Esophagus muscularis mucosa (tissue), 4 donors: Measurements from ENCODE around the gene CNPY2. TPM values are rescaled to one million over a fixed set of nuclear protein-coding genes. Genes with fewer than 3 reads are reported as not detected.
"Not testable (repeated sequence)": the region's sequence is repeated elsewhere in the genome, so short reads cannot be mapped to it uniquely, and the experiment has no call there.

ENCODE experiments used
- DNase-seq: peaks from one replicate; pipeline ENCODE4 v3.0.0-alpha.2; 2017; ENCODE audit errors: extremely low spot score
- H3K27ac ChIP-seq, 4 donors: fragments of 200-600 bp; sonication (generic); replicated peaks in 1 of 4; 1 replicate in 3 of 4; 2 replicates in 1 of 4; pipeline ENCODE4 v1.5.1; 2016 to 2019; ENCODE audit warnings: mild to moderate bottlenecking in 1 of 4
- H3K27me3 ChIP-seq, 4 donors: fragments of 200-600 bp; sonication (generic); one replicate each; pipeline versions ENCODE4 v1.5.1 to v1.6.0; 2016 to 2019
- H3K36me3 ChIP-seq, 4 donors: fragments of 200-600 bp; sonication (generic); one replicate each; pipeline ENCODE4 v1.5.1; 2016 to 2019
- H3K4me1 ChIP-seq, 4 donors: fragments of 200-600 bp; sonication (generic); one replicate each; pipeline ENCODE4 v1.5.1; 2016 to 2019
- H3K4me3 ChIP-seq, 4 donors: fragments of 200-600 bp; sonication (generic); 1 replicate in 2 of 4; 2 replicates in 2 of 4; pipeline ENCODE4 v1.5.1; 2016 to 2019; ENCODE audit warnings: mild to moderate bottlenecking in 4 of 4, moderate library complexity in 1 of 4
- H3K9me3 ChIP-seq, 4 donors: fragments of 200-600 bp; sonication (generic); 1 replicate in 3 of 4; 2 replicates in 1 of 4; pipeline ENCODE4 v1.5.1; 2016 to 2019
- CTCF ChIP-seq, 3 experiments: fragments of 200-600 bp in 2 of 3; fragments of 450-650 bp in 1 of 3; sonication (generic) in 2 of 3; IDR thresholded peaks; one replicate each; pipeline ENCODE4 v1.5.1; 2017 to 2019; ENCODE audit warnings: antibody characterized with exemption in 3 of 3, mild to moderate bottlenecking in 2 of 3, moderate library complexity in 1 of 3
- EP300 ChIP-seq: sonication (generic); formaldehyde crosslinking; IDR thresholded peaks from one replicate; pipeline ENCODE4 v1.6.1; 2017; ENCODE audit warnings: antibody characterized with exemption
- POLR2A ChIP-seq: fragments of 450-650 bp; IDR thresholded peaks from one replicate; pipeline ENCODE4 v1.6.1; 2017; ENCODE audit warnings: antibody characterized with exemption, moderate library complexity, mild to moderate bottlenecking, low read depth
- POLR2AphosphoS5 ChIP-seq, 2 donors: sonication (generic); formaldehyde crosslinking; IDR thresholded peaks; one replicate each; pipeline ENCODE4 v1.6.1; 2017; ENCODE audit warnings: antibody characterized with exemption in 2 of 2
- WGBS: methylation state at CpG from one replicate; pipeline ENCODE4 v1.1.5; 2018; 5-methylcytosine and 5-hydroxymethylcytosine counted together
- intact Hi-C: fragments of 100-400 bp; cut with DNase I; formaldehyde crosslinking; loops from one replicate; pipeline ENCODE4 v1.15.1; 2023
- total RNA-seq, 4 donors: library from RNA; depleted of rRNA; stranded (reverse); fragments of >200 nt; gene quantifications; one replicate each; pipeline versions ENCODE4 v1.1.0 to v1.2.1, GENCODE V29; 2016

The CNPY2 gene
- total RNA-seq, 4 donors from 2014 or later: 48.8 to 61.5 (median 50.3) TPM

GRCh38 chr12:56296295-56296694 is 19.5 kb downstream of the CNPY2 start:
- peaks cover 58 to 91% (median 76%) of the 10 kb centered on the region in 4 donors for H3K4me1 ChIP-seq
- WGBS: 78% methylated on average over 5 of the region's 5 CpGs
- H3K4me3 ChIP-seq: no peak overlapping the region
- intact Hi-C loops: no loop called here
- DNase-seq: no peak
- TF ChIP-seq EP300: no peak
- H3K27ac ChIP-seq: no peak overlapping the region
- no peaks in the 10 kb centered on the region for H3K9me3 ChIP-seq
- peaks cover 0 to 21% (median 17%) of the 10 kb centered on the region in 4 donors for H3K36me3 ChIP-seq
- H3K27me3 ChIP-seq: no peaks in the 10 kb centered on the region

DNA sequence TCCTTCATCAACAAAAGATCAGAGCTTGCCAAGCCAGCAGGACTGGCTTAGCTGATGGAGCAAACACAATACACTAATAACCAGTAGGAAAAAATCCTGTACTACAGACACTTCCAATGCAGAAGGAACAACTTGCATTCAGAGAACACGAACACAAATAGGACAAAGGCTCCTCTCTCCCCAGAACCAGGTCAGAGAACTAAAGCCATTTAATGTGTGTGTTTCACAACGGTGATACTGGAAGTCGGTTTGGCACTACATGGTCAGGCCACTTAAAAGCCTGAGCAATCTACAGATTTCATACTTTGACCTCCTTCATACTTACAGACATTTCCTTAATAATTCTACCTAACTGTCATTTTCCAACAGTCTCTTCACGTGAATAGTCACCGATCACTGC is 22.0 kb downstream of the CNPY2 start:
- 79% methylated on average over 5 of the region's 5 CpGs for WGBS
- H3K4me1 ChIP-seq: peaks cover 52 to 77% (median 58%) of the 10 kb centered on the region in 4 donors
- H3K36me3 ChIP-seq: peaks cover 0 to 40% (median 27%) of the 10 kb centered on the region in 4 donors
- H3K4me3 ChIP-seq: no peak overlapping the region
- no peak overlapping the region for H3K27ac ChIP-seq
- DNase-seq: no peak
- intact Hi-C loops: no loop called here
- H3K9me3 ChIP-seq: no peaks in the 10 kb centered on the region
- no peaks in the 10 kb centered on the region for H3K27me3 ChIP-seq
- TF ChIP-seq POLR2AphosphoS5 (IDR thresholded peaks at IDR 0.05) (no peak), EP300 (no peak), CTCF (IDR thresholded peaks at IDR 0.05) (no peak), POLR2A (no peak)

GRCh38 chr12:56288705-56289387 is 26.9 kb downstream of the CNPY2 start:
- Histone ChIP-seq H3K9me3 (no peaks in the 10 kb centered on the region), H3K4me1 (peaks cover 32 to 45% (median 41%) of the 10 kb centered on the region in 4 donors), H3K27ac (no peak overlapping the region), H3K27me3 (no peaks in the 10 kb centered on the region), H3K4me3 (no peak overlapping the region), H3K36me3 (peaks cover 17 to 64% (median 42%) of the 10 kb centered on the region in 4 donors)
- TF ChIP-seq POLR2A (no peak), EP300 (no peak), POLR2AphosphoS5 (IDR thresholded peaks at IDR 0.05) (no peak), CTCF (IDR thresholded peaks at IDR 0.05) (no peak)
- intact Hi-C loops: no loop called here
- WGBS: 86% methylated on average over 3 of the region's 3 CpGs
- no peak for DNase-seq

DNA sequence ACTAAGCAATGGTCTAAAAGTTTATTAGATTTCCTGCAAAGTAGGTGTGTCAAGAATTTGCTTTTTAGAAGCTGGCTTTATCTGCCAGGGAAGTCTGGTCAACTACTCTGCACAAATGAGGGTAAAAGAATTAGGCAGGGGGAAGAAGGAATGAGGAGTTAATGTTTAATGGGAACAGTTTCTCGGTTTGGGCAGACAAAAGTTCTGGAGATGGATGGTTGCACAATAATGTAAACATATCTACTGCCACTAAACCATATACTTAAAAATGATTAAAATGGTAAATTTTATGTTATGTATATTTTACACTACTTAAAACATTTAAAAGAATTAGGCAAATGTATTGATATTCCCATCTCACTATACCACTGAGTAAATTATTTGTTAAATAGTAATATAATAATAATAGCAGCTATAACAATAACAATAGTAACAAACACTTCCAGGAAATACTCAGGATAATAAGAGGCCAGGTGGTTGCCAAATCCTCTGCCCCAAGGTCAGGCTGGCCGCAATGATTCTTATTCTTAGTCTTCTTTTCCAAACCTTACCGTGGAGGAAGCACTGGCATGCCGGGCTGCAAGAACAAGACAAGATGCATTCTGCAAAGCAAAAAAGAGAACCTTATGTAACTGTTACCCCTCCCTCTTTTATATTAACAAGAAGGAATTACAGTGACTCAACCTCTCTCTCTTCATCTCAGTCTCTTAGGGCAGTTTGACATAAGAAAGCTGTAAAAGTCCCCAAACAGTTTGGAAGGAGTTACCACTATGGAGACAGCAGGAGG is 29.6 kb downstream of the CNPY2 start:
- peaks cover 16 to 21% (median 19%) of the 10 kb centered on the region in 4 donors for H3K4me1 ChIP-seq
- no peaks in the 10 kb centered on the region for H3K27me3 ChIP-seq
- H3K9me3 ChIP-seq: no peaks in the 10 kb centered on the region
- peaks cover 44 to 82% (median 58%) of the 10 kb centered on the region in 4 donors for H3K36me3 ChIP-seq
- intact Hi-C loops: no loop called here
- TF ChIP-seq POLR2AphosphoS5 (IDR thresholded peaks at IDR 0.05) (no peak), CTCF (IDR thresholded peaks at IDR 0.05) (no peak), POLR2A (no peak), EP300 (no peak)
- WGBS: 39% methylated on average over 4 of the region's 4 CpGs
- no peak overlapping the region for H3K4me3 ChIP-seq
- H3K27ac ChIP-seq: no peak overlapping the region
- DNase-seq: no peak

DNA sequence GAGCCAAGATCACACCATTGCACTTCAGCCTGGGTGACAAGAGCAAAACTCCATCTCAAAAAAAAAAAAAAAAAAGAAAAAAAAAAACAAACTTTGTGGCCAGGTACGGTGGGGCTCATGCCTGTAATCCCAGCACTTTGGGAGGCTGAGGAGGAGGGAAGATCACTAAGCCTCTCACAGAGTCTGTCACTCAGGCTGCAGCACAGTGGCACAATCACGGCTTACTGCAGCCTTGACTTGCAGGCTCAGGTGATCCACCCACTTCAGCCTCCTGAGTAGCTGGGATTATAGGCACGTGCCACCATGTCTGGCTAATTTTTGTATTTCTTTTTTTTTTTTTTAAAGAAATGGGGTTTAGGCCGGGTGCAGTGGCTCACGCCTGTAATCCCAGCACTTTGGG is 31.5 kb downstream of the CNPY2 start:
- H3K27me3 ChIP-seq, DNase-seq, H3K27ac ChIP-seq, H3K9me3 ChIP-seq, intact Hi-C loops, H3K4me3 ChIP-seq: not testable (repeated sequence)
- peaks cover 14 to 21% (median 18%) of the 10 kb centered on the region in 4 donors for H3K4me1 ChIP-seq
- 90% methylated on average over 5 of the region's 5 CpGs for WGBS
- H3K36me3 ChIP-seq: peaks cover 63 to 87% (median 69%) of the 10 kb centered on the region in 4 donors
